GM06990 (cell line): ENCODE data around the gene HCN2.

Experiments
- DNase-seq: peaks from one replicate; pipeline ENCODE4 v3.0.0-alpha.2; 2011; ENCODE audit not compliant: insufficient read length; ENCODE audit errors: extremely low read depth
- H3K27me3 ChIP-seq: replicated peaks from 2 replicates; pipeline ENCODE4 v1.6.0; 2011; ENCODE audit warnings: low read length; ENCODE audit not compliant: control insufficient read depth, insufficient read depth
- H3K36me3 ChIP-seq: 2 replicates; pipeline ENCODE4 v1.5.1; 2011; ENCODE audit warnings: low read length; ENCODE audit not compliant: control insufficient read depth, insufficient read depth
- H3K4me3 ChIP-seq: replicated peaks from 2 replicates; pipeline ENCODE4 v1.5.1; 2011; ENCODE audit warnings: low read depth, mild to moderate bottlenecking, control low read depth, low read length
- CTCF ChIP-seq: IDR thresholded peaks from 2 replicates; pipeline ENCODE4 v1.5.1; 2011; ENCODE audit warnings: low read length, control low read depth, mild to moderate bottlenecking, inconsistent platforms; ENCODE audit not compliant: insufficient read depth, poor library complexity, severe bottlenecking

Gene HCN2

GRCh38 chr19:608155-609003 is 18.7 kb downstream of the HCN2 start:
- DNase-seq: no peak
- Histone ChIP-seq H3K36me3 (no peaks in the 10 kb centered on the region), H3K27me3 (no peaks in the 10 kb centered on the region), H3K4me3 (no peak overlapping the region)
- TF ChIP-seq CTCF: no peak

GRCh38 chr19:609004-609346 is 19.3 kb downstream of the HCN2 start:
- Histone ChIP-seq H3K27me3 (no peaks in the 10 kb centered on the region), H3K36me3 (no peaks in the 10 kb centered on the region), H3K4me3 (no peak overlapping the region)
- no peak for DNase-seq
- no peak for TF ChIP-seq CTCF

- no peak for TF ChIP-seq CTCF
- Histone ChIP-seq H3K27me3 (no peaks in the 10 kb centered on the region), H3K36me3 (no peaks in the 10 kb centered on the region; the same call in none of the 2 replicates), H3K4me3 (peak overlapping the region; percentile 47)
- DNase-seq: peak; percentile 53
Measured at GRCh38 chr19:610071-610800, 20.6 kb downstream of the HCN2 start.

- Histone ChIP-seq H3K4me3 (peak overlapping the region; percentile 47), H3K27me3 (no peaks in the 10 kb centered on the region), H3K36me3 (no peaks in the 10 kb centered on the region; the same call in none of the 2 replicates)
- TF ChIP-seq CTCF: no peak
- peak; percentile 79 for DNase-seq
Measured at GRCh38 chr19:610801-611480, 21.3 kb downstream of the HCN2 start.

- no peak for DNase-seq
- Histone ChIP-seq H3K27me3 (no peaks in the 10 kb centered on the region), H3K36me3 (no peaks in the 10 kb centered on the region; the same call in none of the 2 replicates), H3K4me3 (no peak overlapping the region)
- TF ChIP-seq CTCF: no peak
Measured at GRCh38 chr19:611481-611868, 21.8 kb downstream of the HCN2 start.
